Measurements from ENCODE around the gene FZD2.
"Not testable (repeated sequence)": the region's sequence is repeated elsewhere in the genome, so short reads cannot be mapped to it uniquely, and the experiment has no call there.

FZD2 gene

DNA sequence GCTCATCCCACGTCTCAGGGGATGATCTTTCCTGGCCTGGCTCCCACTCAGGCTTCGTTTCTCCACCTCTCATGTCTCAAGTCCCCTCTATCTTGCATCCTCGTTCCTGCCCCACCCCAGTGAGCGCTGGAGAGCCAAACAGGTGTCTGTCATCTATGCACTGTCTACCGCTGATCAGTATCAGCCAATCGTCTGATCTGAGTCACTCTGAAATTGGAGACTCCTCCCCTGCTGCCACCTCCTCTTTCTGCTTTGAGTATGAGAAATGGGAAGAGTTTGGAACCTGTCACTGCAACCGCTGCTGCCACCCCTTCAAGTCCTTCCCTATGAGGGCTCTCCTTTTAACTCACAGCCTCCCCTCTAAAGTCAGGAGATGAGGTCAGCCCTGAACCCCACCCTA is 28.0 kb downstream of the FZD2 start:
- H3K4me3 ChIP-seq (ENCODE audit: insufficient read depth, low read length, poor library complexity, severe bottlenecking) = no peak overlapping the region
- no peaks in the 10 kb centered on the region for H3K36me3 ChIP-seq (ENCODE audit: low read length)
- H2AFZ ChIP-seq (ENCODE audit: low read depth, low read length, severe bottlenecking) = no peak overlapping the region
- TF ChIP-seq EZH2phosphoT487 (conservative IDR thresholded peaks at IDR 0.05; ENCODE audit: low read length) = no peak
- TF ChIP-seq, protein P1, sequence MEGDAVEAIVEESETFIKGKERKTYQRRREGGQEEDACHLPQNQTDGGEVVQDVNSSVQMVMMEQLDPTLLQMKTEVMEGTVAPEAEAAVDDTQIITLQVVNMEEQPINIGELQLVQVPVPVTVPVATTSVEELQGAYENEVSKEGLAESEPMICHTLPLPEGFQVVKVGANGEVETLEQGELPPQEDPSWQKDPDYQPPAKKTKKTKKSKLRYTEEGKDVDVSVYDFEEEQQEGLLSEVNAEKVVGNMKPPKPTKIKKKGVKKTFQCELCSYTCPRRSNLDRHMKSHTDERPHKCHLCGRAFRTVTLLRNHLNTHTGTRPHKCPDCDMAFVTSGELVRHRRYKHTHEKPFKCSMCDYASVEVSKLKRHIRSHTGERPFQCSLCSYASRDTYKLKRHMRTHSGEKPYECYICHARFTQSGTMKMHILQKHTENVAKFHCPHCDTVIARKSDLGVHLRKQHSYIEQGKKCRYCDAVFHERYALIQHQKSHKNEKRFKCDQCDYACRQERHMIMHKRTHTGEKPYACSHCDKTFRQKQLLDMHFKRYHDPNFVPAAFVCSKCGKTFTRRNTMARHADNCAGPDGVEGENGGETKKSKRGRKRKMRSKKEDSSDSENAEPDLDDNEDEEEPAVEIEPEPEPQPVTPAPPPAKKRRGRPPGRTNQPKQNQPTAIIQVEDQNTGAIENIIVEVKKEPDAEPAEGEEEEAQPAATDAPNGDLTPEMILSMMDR (IDR thresholded peaks at IDR 0.05; ENCODE audit: insufficient read depth, low read length, poor library complexity, severe bottlenecking) = no peak
- peaks cover 3% of the 10 kb centered on the region; the same call in 1 of the 2 replicates for H3K27me3 ChIP-seq (ENCODE audit: low read length)
- no peaks in the 10 kb centered on the region for H3K9me3 ChIP-seq (ENCODE audit: insufficient read depth, low read length)
- H3K9ac ChIP-seq (ENCODE audit: low read length) = no peak overlapping the region
- no peak overlapping the region for H3K4me2 ChIP-seq (ENCODE audit: low read depth, low read length, poor library complexity, severe bottlenecking)
- no peak overlapping the region for H3K27ac ChIP-seq (ENCODE audit: low read depth, low read length)
- no peaks in the 10 kb centered on the region for H3F3A ChIP-seq (ENCODE audit: insufficient read depth)
- no peaks in the 10 kb centered on the region for H3K79me2 ChIP-seq (ENCODE audit: insufficient read depth, low read length)
- H3K9me2 ChIP-seq (replicated peaks; ENCODE audit: insufficient read depth, low read length) = no peaks in the 10 kb centered on the region
- no peaks in the 10 kb centered on the region for H4K20me1 ChIP-seq (ENCODE audit: low read depth, low read length)

DNA sequence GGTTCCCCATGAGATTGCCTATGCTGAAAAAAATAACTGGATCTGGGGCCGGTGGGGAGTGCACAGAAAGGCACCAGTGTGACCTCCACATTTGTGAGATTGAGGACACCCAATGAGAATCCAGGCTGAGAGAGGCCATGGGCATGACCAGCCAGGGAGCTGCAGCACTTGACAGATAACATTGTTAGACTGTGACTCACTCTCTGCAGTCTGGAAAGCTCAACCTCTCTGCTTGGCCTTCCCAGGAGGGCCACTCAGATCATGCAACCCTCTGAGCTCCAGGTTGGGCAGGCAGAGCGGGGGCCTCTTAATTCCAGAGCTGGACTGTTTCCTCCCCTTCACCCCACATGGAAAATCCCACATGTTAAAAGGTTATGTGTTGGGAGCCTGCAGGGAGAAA is 30.1 kb downstream of the FZD2 start:
- H3K9me2 ChIP-seq (replicated peaks; ENCODE audit: insufficient read depth, low read length) = no peaks in the 10 kb centered on the region
- H3K36me3 ChIP-seq (ENCODE audit: low read length) = no peaks in the 10 kb centered on the region
- no peaks in the 10 kb centered on the region for H3F3A ChIP-seq (ENCODE audit: insufficient read depth)
- peaks cover 3% of the 10 kb centered on the region; the same call in 1 of the 2 replicates for H3K27me3 ChIP-seq (ENCODE audit: low read length)
- TF ChIP-seq, protein P1 (IDR thresholded peaks at IDR 0.05; ENCODE audit: insufficient read depth, low read length, poor library complexity, severe bottlenecking) = no peak
- no peak overlapping the region for H3K4me3 ChIP-seq (ENCODE audit: insufficient read depth, low read length, poor library complexity, severe bottlenecking)
- H3K4me2 ChIP-seq (ENCODE audit: low read depth, low read length, poor library complexity, severe bottlenecking) = no peak overlapping the region
- H3K79me2 ChIP-seq (ENCODE audit: insufficient read depth, low read length) = no peaks in the 10 kb centered on the region
- H2AFZ ChIP-seq (ENCODE audit: low read depth, low read length, severe bottlenecking) = no peak overlapping the region
- no peak overlapping the region for H3K27ac ChIP-seq (ENCODE audit: low read depth, low read length)
- H4K20me1 ChIP-seq (ENCODE audit: low read depth, low read length) = no peaks in the 10 kb centered on the region
- no peaks in the 10 kb centered on the region for H3K9me3 ChIP-seq (ENCODE audit: insufficient read depth, low read length)
- H3K9ac ChIP-seq (ENCODE audit: low read length) = no peak overlapping the region

DNA sequence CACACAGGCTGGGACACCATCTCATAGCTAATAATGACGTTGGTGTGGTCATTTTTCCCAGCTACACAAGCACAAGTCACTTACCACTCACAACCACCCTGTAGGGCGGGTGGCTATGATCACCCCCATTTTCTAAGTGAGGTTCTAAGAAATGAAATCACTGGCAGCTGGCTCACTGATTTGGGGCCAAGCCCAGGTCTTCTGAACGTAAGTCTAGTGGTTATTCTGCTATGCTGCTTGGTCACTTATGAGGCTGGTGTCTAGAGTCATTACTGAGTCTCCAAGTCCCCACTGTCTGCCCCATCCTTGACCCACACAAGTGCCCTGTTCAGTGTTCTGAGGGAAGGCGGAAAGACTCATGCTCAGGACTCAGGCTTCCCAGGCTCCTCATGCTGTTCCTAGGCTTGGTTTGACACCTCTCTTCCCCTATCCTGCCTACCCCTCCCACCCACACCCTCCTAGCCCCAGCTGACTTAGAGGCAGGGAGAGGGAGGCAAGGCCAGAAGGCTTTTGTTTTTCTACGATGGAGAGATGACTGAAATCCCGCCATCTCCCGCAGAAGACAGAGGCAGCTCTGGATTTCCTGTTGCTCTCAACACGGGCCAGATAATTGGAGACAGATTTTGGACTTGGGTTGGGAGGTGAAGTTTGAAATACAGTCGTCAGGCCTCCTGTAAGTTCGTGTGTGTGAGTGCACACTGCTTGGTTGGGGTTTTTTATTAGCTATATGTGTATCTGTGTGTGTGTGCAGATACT is 32.2 kb downstream of the FZD2 start:
- no peak for TF ChIP-seq EZH2phosphoT487 (conservative IDR thresholded peaks at IDR 0.05; ENCODE audit: low read length)
- TF ChIP-seq, protein P1 (IDR thresholded peaks at IDR 0.05; ENCODE audit: insufficient read depth, low read length, poor library complexity, severe bottlenecking) = no peak
- Histone ChIP-seq H3K4me3 (ENCODE audit: insufficient read depth, low read length, poor library complexity, severe bottlenecking) (no peak overlapping the region), H3K27ac (ENCODE audit: low read depth, low read length) (no peak overlapping the region)

DNA sequence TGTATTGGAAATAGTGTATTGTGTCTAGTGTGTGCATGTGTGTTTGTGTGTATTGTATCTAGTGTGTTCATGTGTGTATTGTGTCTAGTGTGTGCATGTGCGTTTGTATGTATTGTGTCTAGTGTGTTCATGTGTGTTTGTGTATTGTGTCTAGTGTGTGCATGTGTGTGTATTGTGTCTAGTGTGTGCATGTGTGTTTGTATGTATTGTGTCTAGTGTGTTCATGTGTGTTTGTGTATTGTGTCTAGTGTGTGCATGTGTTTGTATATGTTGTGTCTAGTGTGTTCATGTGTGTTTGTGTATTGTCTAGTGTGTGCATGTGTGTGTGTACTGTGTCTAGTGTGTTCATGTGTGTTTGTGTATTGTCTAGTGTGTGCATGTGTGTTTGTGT is 32.8 kb downstream of the FZD2 start:
- H3K4me3 ChIP-seq (ENCODE audit: insufficient read depth, low read length, poor library complexity, severe bottlenecking); H3K27ac ChIP-seq (ENCODE audit: low read depth, low read length); H3K9me3 ChIP-seq (ENCODE audit: insufficient read depth, low read length): not testable (repeated sequence)

More for the DNA sequence above, 32.2 kb downstream of the FZD2 start:
- H3K9me2 ChIP-seq (replicated peaks; ENCODE audit: insufficient read depth, low read length) = no peaks in the 10 kb centered on the region
- H3K79me2 ChIP-seq (ENCODE audit: insufficient read depth, low read length) = no peaks in the 10 kb centered on the region
- H4K20me1 ChIP-seq (ENCODE audit: low read depth, low read length) = no peaks in the 10 kb centered on the region
- no peak overlapping the region for H3K9ac ChIP-seq (ENCODE audit: low read length)
- peaks cover 3% of the 10 kb centered on the region; the same call in 1 of the 2 replicates for H3K27me3 ChIP-seq (ENCODE audit: low read length)
- H3K9me3 ChIP-seq (ENCODE audit: insufficient read depth, low read length) = no peaks in the 10 kb centered on the region
- no peak overlapping the region for H2AFZ ChIP-seq (ENCODE audit: low read depth, low read length, severe bottlenecking)
- no peak overlapping the region for H3K4me2 ChIP-seq (ENCODE audit: low read depth, low read length, poor library complexity, severe bottlenecking)
- H3K36me3 ChIP-seq (ENCODE audit: low read length) = no peaks in the 10 kb centered on the region
- H3F3A ChIP-seq (ENCODE audit: insufficient read depth) = no peaks in the 10 kb centered on the region

DNA sequence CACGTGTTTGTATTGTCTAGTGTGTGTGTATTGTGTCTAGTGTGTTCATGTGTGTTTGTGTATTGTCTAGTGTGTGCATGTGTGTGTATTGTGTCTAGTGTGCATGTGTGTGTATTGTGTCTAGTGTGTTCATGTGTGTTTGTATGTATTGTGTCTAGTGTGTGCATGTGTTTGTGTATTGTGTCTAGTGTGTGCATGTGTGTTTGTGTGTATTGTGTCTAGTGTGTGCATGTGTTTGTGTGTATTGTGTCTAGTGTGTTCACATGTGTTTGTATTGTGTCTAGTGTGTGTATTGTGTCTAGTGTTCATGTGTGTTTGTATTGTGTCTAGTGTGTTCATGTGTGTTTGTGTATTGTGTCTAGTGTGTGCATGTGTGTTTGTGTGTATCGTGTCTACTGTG is 33.5 kb downstream of the FZD2 start:
- H2AFZ ChIP-seq (ENCODE audit: low read depth, low read length, severe bottlenecking); H3K9me2 ChIP-seq (replicated peaks; ENCODE audit: insufficient read depth, low read length); H3K9me3 ChIP-seq (ENCODE audit: insufficient read depth, low read length); H3K4me3 ChIP-seq (ENCODE audit: insufficient read depth, low read length, poor library complexity, severe bottlenecking); H3F3A ChIP-seq (ENCODE audit: insufficient read depth); H3K79me2 ChIP-seq (ENCODE audit: insufficient read depth, low read length); H3K36me3 ChIP-seq (ENCODE audit: low read length); H3K9ac ChIP-seq (ENCODE audit: low read length); H4K20me1 ChIP-seq (ENCODE audit: low read depth, low read length); H3K27ac ChIP-seq (ENCODE audit: low read depth, low read length); H3K4me2 ChIP-seq (ENCODE audit: low read depth, low read length, poor library complexity, severe bottlenecking); H3K27me3 ChIP-seq (ENCODE audit: low read length): not testable (repeated sequence)

More for the DNA sequence above, 32.8 kb downstream of the FZD2 start:
- not testable (repeated sequence) for H3K9ac ChIP-seq (ENCODE audit: low read length); H3K9me2 ChIP-seq (replicated peaks; ENCODE audit: insufficient read depth, low read length); H3K4me2 ChIP-seq (ENCODE audit: low read depth, low read length, poor library complexity, severe bottlenecking); H3K79me2 ChIP-seq (ENCODE audit: insufficient read depth, low read length); H3K27me3 ChIP-seq (ENCODE audit: low read length); H3F3A ChIP-seq (ENCODE audit: insufficient read depth); H2AFZ ChIP-seq (ENCODE audit: low read depth, low read length, severe bottlenecking); H4K20me1 ChIP-seq (ENCODE audit: low read depth, low read length); H3K36me3 ChIP-seq (ENCODE audit: low read length)

All from SU-DHL-6 (cell line).